Trophoblast cell (in vitro differentiated cells and primary cell): ENCODE data around the gene PTPRN2.

Source experiments
- DNase-seq, 2 donors: peaks; one replicate each; pipeline ENCODE4 v3.0.0-alpha.2; 2016
- H2AFZ ChIP-seq: 2 replicates; pipeline ENCODE4 v1.6.1; 2013; ENCODE audit warnings: low read length, moderate library complexity, mild to moderate bottlenecking; ENCODE audit not compliant: insufficient read depth, poor library complexity
- H2AK5ac ChIP-seq: 2 replicates; pipeline ENCODE4 v1.6.1; 2013; ENCODE audit warnings: mild to moderate bottlenecking, low read length
- H2BK120ac ChIP-seq: 2 replicates; pipeline ENCODE4 v1.6.1; 2013; ENCODE audit warnings: low read length, mild to moderate bottlenecking, moderate library complexity; ENCODE audit not compliant: insufficient read depth, poor library complexity
- H2BK12ac ChIP-seq: 2 replicates; pipeline ENCODE4 v1.6.1; 2013; ENCODE audit warnings: mild to moderate bottlenecking, low read length, moderate library complexity
- H2BK5ac ChIP-seq: 2 replicates; pipeline ENCODE4 v1.6.1; 2013; ENCODE audit warnings: low read length, low read depth, moderate library complexity, mild to moderate bottlenecking; ENCODE audit not compliant: poor library complexity
- H3K14ac ChIP-seq: 2 replicates; pipeline ENCODE4 v1.6.1; 2013; ENCODE audit warnings: mild to moderate bottlenecking, low read length
- H3K18ac ChIP-seq: 2 replicates; pipeline ENCODE4 v1.6.1; 2013; ENCODE audit warnings: mild to moderate bottlenecking, low read length
- H3K23ac ChIP-seq: 2 replicates; pipeline ENCODE4 v1.6.1; 2013; ENCODE audit warnings: low read length
- H3K27ac ChIP-seq: 2 replicates; pipeline ENCODE4 v1.5.1; 2013; ENCODE audit warnings: low read depth, mild to moderate bottlenecking, inconsistent platforms, low read length, moderate library complexity
- H3K27me3 ChIP-seq: 2 replicates; pipeline ENCODE4 v1.6.1; 2013; ENCODE audit warnings: inconsistent platforms, mild to moderate bottlenecking, low read length, moderate library complexity; ENCODE audit not compliant: insufficient read depth
- H3K36me3 ChIP-seq, 2 experiments: 1 replicate in 1 of 2; 2 replicates in 1 of 2; pipeline ENCODE4 v1.6.1; 2013; ENCODE audit warnings: low read length in 2 of 2, mild to moderate bottlenecking in 2 of 2, moderate library complexity in 1 of 2; ENCODE audit not compliant: insufficient read depth in 2 of 2, control insufficient read depth in 1 of 2
- H3K4ac ChIP-seq: 2 replicates; pipeline ENCODE4 v1.6.1; 2013; ENCODE audit warnings: low read depth, mild to moderate bottlenecking, low read length, moderate library complexity
- H3K4me1 ChIP-seq, 2 experiments: 1 replicate in 1 of 2; 2 replicates in 1 of 2; pipeline ENCODE4 v1.6.1; 2013; ENCODE audit warnings: low read length in 2 of 2, mild to moderate bottlenecking in 2 of 2, moderate library complexity in 1 of 2; ENCODE audit not compliant: insufficient read depth in 2 of 2, control insufficient read depth in 1 of 2
- H3K4me2 ChIP-seq: 2 replicates; pipeline ENCODE4 v1.6.1; 2013; ENCODE audit warnings: inconsistent platforms, mild to moderate bottlenecking, low read length, moderate library complexity
- H3K4me3 ChIP-seq: 2 replicates; pipeline ENCODE4 v1.5.1; 2013; ENCODE audit warnings: mild to moderate bottlenecking, low read depth, low read length, inconsistent platforms
- H3K79me1 ChIP-seq: one replicate; pipeline ENCODE4 v1.6.1; 2013; ENCODE audit warnings: low read length
- H3K79me2 ChIP-seq: 2 replicates; pipeline ENCODE4 v1.6.1; 2013; ENCODE audit warnings: low read length, mild to moderate bottlenecking; ENCODE audit not compliant: control insufficient read depth, insufficient read depth, poor library complexity
- H3K9ac ChIP-seq: 2 replicates; pipeline ENCODE4 v1.6.1; 2013; ENCODE audit warnings: mild to moderate bottlenecking, low read length
- H3K9me3 ChIP-seq: 2 replicates; pipeline ENCODE4 v1.6.1; 2013; ENCODE audit warnings: low read depth, mild to moderate bottlenecking, control low read depth, inconsistent platforms, low read length; ENCODE audit not compliant: insufficient read depth
- H4K12ac ChIP-seq: 2 replicates; pipeline ENCODE4 v1.6.1; 2013; ENCODE audit warnings: low read depth, mild to moderate bottlenecking, low read length, moderate library complexity
- H4K8ac ChIP-seq: 2 replicates; pipeline ENCODE4 v1.6.1; 2013; ENCODE audit warnings: low read depth, mild to moderate bottlenecking, low read length, moderate library complexity
- H4K91ac ChIP-seq: one replicate; pipeline ENCODE4 v1.6.1; 2013; ENCODE audit warnings: low read depth, mild to moderate bottlenecking, low read length, moderate library complexity
- WGBS: extraction: QIAGEN DNeasy Blood & Tissue Kit; methylation state at CpG from one replicate; pipeline ENCODE4 v1.1.7; 2013; ENCODE audit warnings: missing lambda C conversion rate; ENCODE audit not compliant: insufficient read length, insufficient coverage; ENCODE audit errors: extremely low coverage; 5-methylcytosine and 5-hydroxymethylcytosine counted together

PTPRN2 gene

GRCh38 chr7:157671358-157672255 is 916.0 kb downstream of the PTPRN2 start:
- no peak for DNase-seq
- Histone ChIP-seq H3K79me1 (no peaks in the 10 kb centered on the region), H3K4me2 (no peak overlapping the region), H3K4me1 (peaks cover 4 to 7% of the 10 kb centered on the region in 2 experiments), H2AFZ (no peak overlapping the region), H3K23ac (no peak overlapping the region), H2BK120ac (no peak overlapping the region), H3K9ac (no peak overlapping the region), H3K79me2 (no peaks in the 10 kb centered on the region), H4K91ac (no peak overlapping the region), H2AK5ac (no peak overlapping the region), H3K36me3 (no peaks in the 10 kb centered on the region), H4K8ac (no peak overlapping the region), H4K12ac (no peak overlapping the region), H3K18ac (no peak overlapping the region), H3K4ac (no peak overlapping the region), H2BK5ac (no peak overlapping the region), H3K14ac (no peak overlapping the region), H2BK12ac (no peak overlapping the region), H3K4me3 (peak overlapping the region; percentile 2), H3K27me3 (no peaks in the 10 kb centered on the region), H3K27ac (no peak overlapping the region), H3K9me3 (no peaks in the 10 kb centered on the region)
- no CpG with 5 or more reads among the region's 39 CpGs for WGBS

GRCh38 chr7:157670490-157671357 is 916.9 kb downstream of the PTPRN2 start:
- Histone ChIP-seq H2AK5ac (no peak overlapping the region), H3K9me3 (no peaks in the 10 kb centered on the region)

DNA sequence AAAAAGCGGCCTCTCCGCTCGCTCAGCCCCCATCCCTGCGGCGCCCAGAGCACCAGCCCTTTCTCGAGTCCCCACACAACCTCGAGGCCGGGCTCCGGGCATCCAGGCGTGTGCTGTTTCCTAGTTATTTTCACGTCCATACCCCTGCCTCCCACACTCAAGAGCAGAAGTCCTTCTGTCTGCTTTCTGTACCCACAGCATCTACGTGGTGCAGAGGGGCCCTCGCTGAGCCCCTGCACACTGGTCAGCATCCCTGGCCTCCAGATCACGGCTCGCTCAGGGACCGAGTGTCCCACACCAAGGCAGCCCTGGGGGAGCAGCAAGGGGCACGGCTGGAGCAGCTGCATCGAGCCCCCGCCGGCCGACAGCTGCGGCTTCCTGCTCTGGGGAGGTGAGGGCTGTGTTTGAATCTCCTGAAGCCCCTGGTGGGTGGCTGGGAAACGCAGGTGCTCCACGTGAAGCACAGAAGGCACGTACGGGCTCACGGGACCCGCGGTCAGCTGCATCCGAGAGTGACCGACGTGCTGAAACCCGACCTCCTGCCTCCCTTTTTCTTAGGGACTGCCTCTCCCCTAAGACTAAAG is 917.8 kb downstream of the PTPRN2 start:
- H3K4ac ChIP-seq = no peak overlapping the region
- H3K27ac ChIP-seq = no peak overlapping the region
- no peak overlapping the region for H2BK5ac ChIP-seq
- no peak overlapping the region for H3K4me2 ChIP-seq
- no peak overlapping the region for H4K12ac ChIP-seq
- peaks cover 4 to 7% of the 10 kb centered on the region in 2 experiments for H3K4me1 ChIP-seq
- H3K27me3 ChIP-seq = no peaks in the 10 kb centered on the region
- H2AK5ac ChIP-seq = no peak overlapping the region
- no peak overlapping the region for H4K91ac ChIP-seq
- no peaks in the 10 kb centered on the region for H3K9me3 ChIP-seq
- no peak for DNase-seq
- no peaks in the 10 kb centered on the region for H3K79me2 ChIP-seq
- no peak overlapping the region for H4K8ac ChIP-seq
- H2AFZ ChIP-seq = no peak overlapping the region
- H2BK12ac ChIP-seq = no peak overlapping the region
- no peaks in the 10 kb centered on the region for H3K79me1 ChIP-seq
- H3K4me3 ChIP-seq = no peak overlapping the region
- H2BK120ac ChIP-seq = no peak overlapping the region
- no peak overlapping the region for H3K9ac ChIP-seq
- no CpG with 5 or more reads among the region's 33 CpGs for WGBS
- H3K23ac ChIP-seq = no peak overlapping the region
- H3K14ac ChIP-seq = no peak overlapping the region
- H3K36me3 ChIP-seq = no peaks in the 10 kb centered on the region
- no peak overlapping the region for H3K18ac ChIP-seq

More at GRCh38 chr7:157670490-157671357, 916.9 kb downstream of the PTPRN2 start:
- Histone ChIP-seq H3K27ac (no peak overlapping the region), H4K91ac (no peak overlapping the region), H2BK5ac (no peak overlapping the region), H4K12ac (no peak overlapping the region), H3K4me1 (peaks cover 4 to 7% of the 10 kb centered on the region in 2 experiments), H3K4me2 (no peak overlapping the region), H3K9ac (no peak overlapping the region), H2BK12ac (no peak overlapping the region), H3K14ac (no peak overlapping the region), H3K18ac (no peak overlapping the region), H4K8ac (no peak overlapping the region), H3K4me3 (peak overlapping the region; percentile 2), H2BK120ac (no peak overlapping the region), H3K23ac (no peak overlapping the region), H3K36me3 (no peaks in the 10 kb centered on the region), H3K4ac (no peak overlapping the region), H2AFZ (no peak overlapping the region), H3K79me1 (no peaks in the 10 kb centered on the region), H3K27me3 (no peaks in the 10 kb centered on the region), H3K79me2 (no peaks in the 10 kb centered on the region)
- WGBS = no CpG with 5 or more reads among the region's 22 CpGs
- no peak for DNase-seq
